ENCODE measurements around the gene SLC30A5.
"Not testable (repeated sequence)": the region's sequence is repeated elsewhere in the genome, so short reads cannot be mapped to it uniquely, and the experiment has no call there.

DNA sequence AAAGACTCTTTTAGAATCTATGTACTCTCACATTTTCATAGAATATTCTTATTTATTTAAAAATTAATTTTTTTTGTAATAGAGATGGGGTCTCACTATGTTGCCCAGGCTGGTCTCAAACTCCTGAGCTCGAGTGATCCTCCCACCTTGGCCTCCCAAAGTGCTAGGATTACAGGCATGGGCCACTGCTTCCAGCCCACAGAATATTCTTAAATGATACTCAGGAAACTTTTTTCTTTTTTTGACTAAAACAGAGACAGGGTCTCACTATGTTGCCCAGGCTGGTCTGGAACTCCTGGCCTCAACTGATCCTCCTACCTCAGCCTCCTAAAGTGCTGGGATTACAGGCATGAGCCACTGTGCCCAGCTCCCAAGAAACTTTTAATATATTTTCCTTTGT lies 43.4 kb downstream of the SLC30A5 start:
- TF ChIP-seq, protein P1, sequence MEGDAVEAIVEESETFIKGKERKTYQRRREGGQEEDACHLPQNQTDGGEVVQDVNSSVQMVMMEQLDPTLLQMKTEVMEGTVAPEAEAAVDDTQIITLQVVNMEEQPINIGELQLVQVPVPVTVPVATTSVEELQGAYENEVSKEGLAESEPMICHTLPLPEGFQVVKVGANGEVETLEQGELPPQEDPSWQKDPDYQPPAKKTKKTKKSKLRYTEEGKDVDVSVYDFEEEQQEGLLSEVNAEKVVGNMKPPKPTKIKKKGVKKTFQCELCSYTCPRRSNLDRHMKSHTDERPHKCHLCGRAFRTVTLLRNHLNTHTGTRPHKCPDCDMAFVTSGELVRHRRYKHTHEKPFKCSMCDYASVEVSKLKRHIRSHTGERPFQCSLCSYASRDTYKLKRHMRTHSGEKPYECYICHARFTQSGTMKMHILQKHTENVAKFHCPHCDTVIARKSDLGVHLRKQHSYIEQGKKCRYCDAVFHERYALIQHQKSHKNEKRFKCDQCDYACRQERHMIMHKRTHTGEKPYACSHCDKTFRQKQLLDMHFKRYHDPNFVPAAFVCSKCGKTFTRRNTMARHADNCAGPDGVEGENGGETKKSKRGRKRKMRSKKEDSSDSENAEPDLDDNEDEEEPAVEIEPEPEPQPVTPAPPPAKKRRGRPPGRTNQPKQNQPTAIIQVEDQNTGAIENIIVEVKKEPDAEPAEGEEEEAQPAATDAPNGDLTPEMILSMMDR (conservative IDR thresholded peaks at IDR 0.05; ENCODE audit: low read length), result not testable (repeated sequence)
- TF ChIP-seq EZH2phosphoT487 (IDR thresholded peaks at IDR 0.05; ENCODE audit: borderline replicate concordance, low read depth, low read length), result not testable (repeated sequence)

Measured in OCI-LY7 (cell line).